ENCODE data around the gene YY1.

GRCh38 chr14:100282766-100283419, 43.9 kb downstream of the YY1 start:
- TF ChIP-seq CTCF (IDR thresholded peaks at IDR 0.05), result no peak
- no peak for TF ChIP-seq POLR2AphosphoS5 (IDR thresholded peaks at IDR 0.05)
- no peak for TF ChIP-seq EP300 (IDR thresholded peaks at IDR 0.05)
- no peak for TF ChIP-seq POLR2A (IDR thresholded peaks at IDR 0.05)

Measured in sigmoid colon (tissue), 4 donors.